ENCODE results near the gene FNIP2.

The FNIP2 gene

DNA sequence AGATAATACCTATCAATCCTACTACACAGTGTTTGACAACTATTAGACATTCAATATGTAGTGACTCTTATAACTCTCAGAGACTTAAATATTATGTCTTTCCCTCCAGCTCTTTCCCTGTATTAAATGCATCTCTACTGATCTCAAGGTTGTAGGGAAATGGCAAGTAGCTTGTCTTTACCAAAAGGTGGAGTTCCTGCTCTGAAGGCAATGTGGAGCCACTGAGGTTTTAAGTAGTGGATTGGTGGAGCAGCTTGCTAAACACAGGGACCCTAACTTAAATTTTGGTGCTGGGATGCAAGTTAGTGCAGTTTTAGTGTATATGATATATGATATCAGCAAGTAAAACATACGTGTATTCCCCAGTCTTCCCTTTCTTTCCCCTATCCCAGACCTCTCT lies 13.1 kb downstream of the FNIP2 start:
- Histone ChIP-seq H2AK5ac (ENCODE audit: low read length) (no peak overlapping the region), H3K18ac (ENCODE audit: low read length) (no peak overlapping the region), H2BK120ac (ENCODE audit: insufficient read depth, low read length, poor library complexity) (no peak overlapping the region), H3K23ac (ENCODE audit: low read length) (no peak overlapping the region), H2BK5ac (ENCODE audit: low read depth, low read length, poor library complexity) (no peak overlapping the region), H3K79me1 (ENCODE audit: low read length) (no peaks in the 10 kb centered on the region), H3K4me1 (ENCODE audit: control insufficient read depth in 1 of 2, insufficient read depth in 2 of 2, low read length in 2 of 2) (peaks cover 0 to 3% of the 10 kb centered on the region in 2 experiments), H3K79me2 (ENCODE audit: control insufficient read depth, insufficient read depth, low read length, poor library complexity) (peaks cover 8% of the 10 kb centered on the region), H3K27ac (ENCODE audit: low read depth, low read length) (no peak overlapping the region), H3K9ac (ENCODE audit: low read length) (no peak overlapping the region), H4K8ac (ENCODE audit: low read depth, low read length) (no peak overlapping the region), H4K91ac (ENCODE audit: low read depth, low read length) (no peak overlapping the region), H3K14ac (ENCODE audit: low read length) (no peak overlapping the region), H3K9me3 (ENCODE audit: insufficient read depth, low read depth, low read length) (no peaks in the 10 kb centered on the region), H3K4me2 (ENCODE audit: low read length) (no peak overlapping the region), H3K4ac (ENCODE audit: low read depth, low read length) (no peak overlapping the region), H2BK12ac (ENCODE audit: low read length) (no peak overlapping the region), H4K12ac (ENCODE audit: low read depth, low read length) (no peak overlapping the region), H3K4me3 (ENCODE audit: low read depth, low read length) (no peak overlapping the region), H3K27me3 (ENCODE audit: insufficient read depth, low read length) (no peaks in the 10 kb centered on the region), H2AFZ (ENCODE audit: insufficient read depth, low read length, poor library complexity) (no peak overlapping the region), H3K36me3 (ENCODE audit: control insufficient read depth in 1 of 2, insufficient read depth in 2 of 2, low read length in 2 of 2) (no peaks in the 10 kb centered on the region)
- no peak for DNase-seq
- WGBS (ENCODE audit: extremely low coverage, insufficient coverage, insufficient read length), result no CpG with 5 or more reads among the region's 1 CpG

DNA sequence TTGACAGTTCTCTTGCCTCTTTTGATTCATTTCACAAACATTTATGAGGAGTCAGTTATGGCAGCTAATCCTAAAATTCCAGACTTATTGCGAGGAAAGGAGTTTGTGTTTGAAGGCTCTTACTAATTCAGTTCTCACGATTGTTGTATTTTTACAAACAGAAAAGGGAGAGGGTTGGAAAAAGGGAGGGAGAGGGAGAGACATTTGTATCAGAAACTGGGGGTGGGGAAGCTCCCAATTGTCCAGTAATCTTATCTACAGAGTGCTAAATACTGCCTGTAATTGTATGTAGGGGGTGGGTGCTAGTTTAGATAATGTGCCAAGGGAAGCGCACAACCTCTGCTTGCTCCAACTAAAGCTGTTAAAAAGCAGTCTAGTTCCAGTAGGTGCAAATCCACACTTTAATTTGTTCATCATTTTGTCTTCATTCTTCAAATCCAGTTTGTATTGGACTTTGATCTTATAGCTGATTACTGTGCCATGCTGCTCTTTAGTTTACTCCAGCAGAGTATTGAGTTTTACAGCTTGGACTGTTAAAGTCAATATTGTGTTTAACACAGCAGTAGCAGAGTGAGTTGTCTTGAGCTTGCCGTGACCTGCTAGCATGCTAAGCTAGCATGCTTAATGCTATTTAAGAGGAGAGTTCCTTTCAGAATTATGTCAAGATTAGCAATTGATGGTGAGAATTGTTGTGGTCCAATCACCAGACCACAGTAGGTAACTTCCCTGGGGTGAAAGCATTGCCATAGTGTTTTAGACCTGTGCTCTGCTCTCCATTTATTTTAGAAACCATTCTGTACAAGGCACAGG lies 13.9 kb downstream of the FNIP2 start:
- WGBS (ENCODE audit: extremely low coverage, insufficient coverage, insufficient read length), result no CpG with 5 or more reads among the region's 4 CpGs

DNA sequence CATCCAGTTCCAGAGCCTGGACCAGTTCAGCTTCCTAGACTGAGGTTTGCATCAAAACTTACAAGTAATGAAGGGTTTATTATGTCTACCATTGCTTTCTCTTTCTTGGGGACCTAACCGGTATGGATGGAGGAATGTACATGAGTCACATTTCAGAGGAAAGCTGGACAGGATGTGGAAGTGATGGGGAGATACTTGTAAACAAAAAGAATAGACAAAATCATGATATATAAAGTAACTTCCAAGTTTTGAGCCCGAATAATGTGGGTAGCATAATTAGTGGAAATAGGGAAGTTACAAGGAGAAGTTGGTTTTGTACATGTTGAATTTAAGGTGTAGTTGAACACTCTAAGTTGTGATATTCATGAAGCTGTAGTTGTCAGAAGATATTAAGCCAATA lies 15.0 kb downstream of the FNIP2 start:
- H3K27me3 ChIP-seq (ENCODE audit: insufficient read depth, low read length), result no peaks in the 10 kb centered on the region
- H2BK120ac ChIP-seq (ENCODE audit: insufficient read depth, low read length, poor library complexity), result no peak overlapping the region
- H2AK5ac ChIP-seq (ENCODE audit: low read length), result no peak overlapping the region
- H3K9me3 ChIP-seq (ENCODE audit: insufficient read depth, low read depth, low read length), result no peaks in the 10 kb centered on the region
- no peak overlapping the region for H2BK5ac ChIP-seq (ENCODE audit: low read depth, low read length, poor library complexity)
- no peak overlapping the region for H3K4me3 ChIP-seq (ENCODE audit: low read depth, low read length)
- peaks cover 0 to 3% of the 10 kb centered on the region in 2 experiments for H3K4me1 ChIP-seq (ENCODE audit: control insufficient read depth in 1 of 2, insufficient read depth in 2 of 2, low read length in 2 of 2)
- no peak overlapping the region for H4K12ac ChIP-seq (ENCODE audit: low read depth, low read length)
- no peak overlapping the region for H3K18ac ChIP-seq (ENCODE audit: low read length)
- H3K27ac ChIP-seq (ENCODE audit: low read depth, low read length), result no peak overlapping the region
- no peaks in the 10 kb centered on the region for H3K79me1 ChIP-seq (ENCODE audit: low read length)
- H3K4ac ChIP-seq (ENCODE audit: low read depth, low read length), result peak overlapping the region; percentile 62
- no peak overlapping the region for H2BK12ac ChIP-seq (ENCODE audit: low read length)
- no CpG with 5 or more reads among the region's 2 CpGs for WGBS (ENCODE audit: extremely low coverage, insufficient coverage, insufficient read length)
- no peak overlapping the region for H3K23ac ChIP-seq (ENCODE audit: low read length)
- DNase-seq, result no peak
- no peak overlapping the region for H2AFZ ChIP-seq (ENCODE audit: insufficient read depth, low read length, poor library complexity)
- H4K8ac ChIP-seq (ENCODE audit: low read depth, low read length), result peak overlapping the region; percentile 38
- no peak overlapping the region for H3K4me2 ChIP-seq (ENCODE audit: low read length)
- H3K9ac ChIP-seq (ENCODE audit: low read length), result no peak overlapping the region
- peaks cover 6% of the 10 kb centered on the region for H3K79me2 ChIP-seq (ENCODE audit: control insufficient read depth, insufficient read depth, low read length, poor library complexity)
- no peaks in the 10 kb centered on the region for H3K36me3 ChIP-seq (ENCODE audit: control insufficient read depth in 1 of 2, insufficient read depth in 2 of 2, low read length in 2 of 2)
- H3K14ac ChIP-seq (ENCODE audit: low read length), result no peak overlapping the region
- no peak overlapping the region for H4K91ac ChIP-seq (ENCODE audit: low read depth, low read length)

More for the DNA sequence above, 13.9 kb downstream of the FNIP2 start:
- no peak overlapping the region for H2BK12ac ChIP-seq (ENCODE audit: low read length)
- H3K9ac ChIP-seq (ENCODE audit: low read length), result no peak overlapping the region
- no peak overlapping the region for H3K18ac ChIP-seq (ENCODE audit: low read length)
- no peak overlapping the region for H3K23ac ChIP-seq (ENCODE audit: low read length)
- no peak overlapping the region for H3K27ac ChIP-seq (ENCODE audit: low read depth, low read length)
- peaks cover 6% of the 10 kb centered on the region for H3K79me2 ChIP-seq (ENCODE audit: control insufficient read depth, insufficient read depth, low read length, poor library complexity)
- no peak for DNase-seq
- no peaks in the 10 kb centered on the region for H3K36me3 ChIP-seq (ENCODE audit: control insufficient read depth in 1 of 2, insufficient read depth in 2 of 2, low read length in 2 of 2)
- H2BK120ac ChIP-seq (ENCODE audit: insufficient read depth, low read length, poor library complexity), result no peak overlapping the region
- no peak overlapping the region for H3K4ac ChIP-seq (ENCODE audit: low read depth, low read length)
- H3K27me3 ChIP-seq (ENCODE audit: insufficient read depth, low read length), result no peaks in the 10 kb centered on the region
- no peaks in the 10 kb centered on the region for H3K9me3 ChIP-seq (ENCODE audit: insufficient read depth, low read depth, low read length)
- H3K4me2 ChIP-seq (ENCODE audit: low read length), result no peak overlapping the region
- no peaks in the 10 kb centered on the region for H3K79me1 ChIP-seq (ENCODE audit: low read length)
- H3K4me1 ChIP-seq (ENCODE audit: control insufficient read depth in 1 of 2, insufficient read depth in 2 of 2, low read length in 2 of 2), result peaks cover 0 to 3% of the 10 kb centered on the region in 2 experiments
- no peak overlapping the region for H2AK5ac ChIP-seq (ENCODE audit: low read length)
- no peak overlapping the region for H4K91ac ChIP-seq (ENCODE audit: low read depth, low read length)
- H3K14ac ChIP-seq (ENCODE audit: low read length), result no peak overlapping the region
- H2BK5ac ChIP-seq (ENCODE audit: low read depth, low read length, poor library complexity), result no peak overlapping the region
- no peak overlapping the region for H2AFZ ChIP-seq (ENCODE audit: insufficient read depth, low read length, poor library complexity)
- H4K8ac ChIP-seq (ENCODE audit: low read depth, low read length), result no peak overlapping the region
- no peak overlapping the region for H3K4me3 ChIP-seq (ENCODE audit: low read depth, low read length)
- no peak overlapping the region for H4K12ac ChIP-seq (ENCODE audit: low read depth, low read length)

DNA sequence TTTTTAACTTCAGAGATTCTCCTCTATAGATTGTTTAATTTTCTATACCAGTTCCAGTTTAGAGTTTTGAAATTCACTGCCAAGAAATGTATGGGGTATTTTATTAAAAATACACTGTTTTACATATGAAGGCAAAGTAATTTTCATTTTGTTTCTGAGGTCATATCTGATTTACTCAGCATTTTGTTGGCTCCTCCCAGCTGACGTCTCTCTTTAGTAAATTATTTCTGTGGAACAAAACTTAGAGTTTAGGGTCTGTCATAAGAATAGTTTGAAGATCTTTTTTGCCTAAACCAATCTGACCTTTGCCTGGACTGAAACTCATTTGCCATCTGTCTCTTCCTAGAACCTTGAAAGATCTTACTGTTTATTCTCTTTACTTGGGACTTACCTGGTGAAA lies 16.9 kb downstream of the FNIP2 start:
- no peak overlapping the region for H3K4me3 ChIP-seq (ENCODE audit: low read depth, low read length)

More for the DNA sequence above, 16.9 kb downstream of the FNIP2 start:
- Histone ChIP-seq H3K4ac (ENCODE audit: low read depth, low read length) (no peak overlapping the region), H4K8ac (ENCODE audit: low read depth, low read length) (no peak overlapping the region), H4K12ac (ENCODE audit: low read depth, low read length) (no peak overlapping the region), H4K91ac (ENCODE audit: low read depth, low read length) (no peak overlapping the region), H3K23ac (ENCODE audit: low read length) (no peak overlapping the region), H3K18ac (ENCODE audit: low read length) (no peak overlapping the region), H3K27me3 (ENCODE audit: insufficient read depth, low read length) (no peaks in the 10 kb centered on the region), H3K9ac (ENCODE audit: low read length) (no peak overlapping the region), H3K14ac (ENCODE audit: low read length) (no peak overlapping the region), H3K4me2 (ENCODE audit: low read length) (no peak overlapping the region), H3K4me1 (ENCODE audit: control insufficient read depth in 1 of 2, insufficient read depth in 2 of 2, low read length in 2 of 2) (peaks cover 0 to 3% of the 10 kb centered on the region in 2 experiments), H3K27ac (ENCODE audit: low read depth, low read length) (no peak overlapping the region), H2BK5ac (ENCODE audit: low read depth, low read length, poor library complexity) (no peak overlapping the region), H2BK12ac (ENCODE audit: low read length) (no peak overlapping the region), H3K36me3 (ENCODE audit: control insufficient read depth in 1 of 2, insufficient read depth in 2 of 2, low read length in 2 of 2) (no peaks in the 10 kb centered on the region), H2AFZ (ENCODE audit: insufficient read depth, low read length, poor library complexity) (no peak overlapping the region), H2BK120ac (ENCODE audit: insufficient read depth, low read length, poor library complexity) (no peak overlapping the region), H3K79me2 (ENCODE audit: control insufficient read depth, insufficient read depth, low read length, poor library complexity) (peaks cover 3% of the 10 kb centered on the region), H2AK5ac (ENCODE audit: low read length) (no peak overlapping the region), H3K79me1 (ENCODE audit: low read length) (no peaks in the 10 kb centered on the region), H3K9me3 (ENCODE audit: insufficient read depth, low read depth, low read length) (no peaks in the 10 kb centered on the region)
- no peak for DNase-seq
- no CpG with 5 or more reads among the region's 1 CpG for WGBS (ENCODE audit: extremely low coverage, insufficient coverage, insufficient read length)

Measured in trophoblast cell (in vitro differentiated cells and primary cell).